Ovary (tissue), 9 donors: Measurements from ENCODE around the gene BACH2. TPM values are rescaled to one million over a fixed set of nuclear protein-coding genes. Genes with fewer than 3 reads are reported as not detected.

Source experiments
- DNase-seq, 5 donors: peaks; one replicate each; pipeline ENCODE4 v3.0.0-alpha.2; 2019 to 2020
- H3K27ac ChIP-seq, 2 donors: fragments of 200-600 bp; one replicate each; pipeline versions ENCODE4 v1.5.1 to v1.8.0; 2019 to 2022
- H3K27me3 ChIP-seq: fragments of 200-600 bp; one replicate; pipeline ENCODE4 v1.8.0; 2022
- H3K36me3 ChIP-seq: fragments of 200-600 bp; sonication (generic); one replicate; pipeline ENCODE4 v1.5.1; 2019
- H3K4me1 ChIP-seq: one replicate; pipeline ENCODE4 v1.8.1; 2013; ENCODE audit warnings: mild to moderate bottlenecking, moderate library complexity; ENCODE audit not compliant: insufficient read depth
- H3K4me3 ChIP-seq: fragments of 200-600 bp; sonication (generic); one replicate; pipeline ENCODE4 v1.5.1; 2017
- H3K9me3 ChIP-seq, 2 donors: fragments of 200-600 bp in 1 of 2; sonication (generic) in 1 of 2; one replicate each; pipeline versions ENCODE4 v1.5.1 to v1.8.1; 2013 to 2019; ENCODE audit warnings: mild to moderate bottlenecking in 1 of 2, moderate library complexity in 1 of 2
- CTCF ChIP-seq, 3 donors: fragments of 450-650 bp in 2 of 3; fragments of 200-600 bp in 1 of 3; IDR thresholded peaks; one replicate each; pipeline versions ENCODE4 v1.5.1 to v1.8.0; 2016 to 2022; ENCODE audit warnings: antibody characterized with exemption in 3 of 3, mild to moderate bottlenecking in 1 of 3
- EP300 ChIP-seq: sonication (generic); formaldehyde crosslinking; IDR thresholded peaks from one replicate; pipeline ENCODE4 v1.6.1; 2017; ENCODE audit warnings: antibody characterized with exemption
- POLR2A ChIP-seq: fragments of 450-650 bp; IDR thresholded peaks from one replicate; pipeline ENCODE4 v1.6.1; 2017; ENCODE audit warnings: antibody characterized with exemption, mild to moderate bottlenecking, moderate library complexity
- WGBS, 3 donors: extraction: QIAGEN DNeasy Blood & Tissue Kit in 1 of 3; methylation state at CpG; one replicate each; pipeline versions ENCODE4 v1.1.5 to v1.1.7; 2013 to 2017; 5-methylcytosine and 5-hydroxymethylcytosine counted together
- intact Hi-C, 4 donors: fragments of 100-400 bp; cut with DNase I; formaldehyde crosslinking; loops; one replicate each; pipeline versions ENCODE4 v1.11.0 to v1.15.1; 2022 to 2023
- polyA plus RNA-seq, 2 donors: library from polyadenylated mRNA; stranded (reverse); fragments of 200-250 nt in 1 of 2; fragments of 350-450 nt in 1 of 2; fragmentation: Illumina TruSeq in 1 of 2; extraction: RNeasy Lipid Tissue Mini Kit (QIAGEN cat#74804) in 1 of 2; gene quantifications; one replicate each; pipeline ENCODE4 v1.2.3, GENCODE V29; 2013 to 2014
- total RNA-seq, 7 donors: library from RNA; depleted of rRNA in 2 of 7; stranded (reverse); fragments of >200 nt in 2 of 7; fragmentation: NEBNext Ultra II Directional in 3 of 7; extraction: Animal tissue kit (Norgen Biotek cat#: 25700) in 3 of 7; gene quantifications; one replicate each; pipeline versions ENCODE4 v1.1.0 to v1.2.4, GENCODE V29; 2016 to 2023
- donor health status: DM: no; HTN: no; CAD: no; lungs with moderate emphysema.
- donor health status: DM: no; HTN: no; CAD: no.
- donor health status: Bipolar disorder and iron deficiency.
- donor health status: DM: yes; HTN: yes; CAD: no.
- donor health status: DM: no; HTN: no; CAD: no.
- donor health status: DM: yes; HTN: yes; CAD: no.

The BACH2 gene
- total and polyA plus RNA-seq, 9 donors: 2.6 to 19.2 (median 10.5) TPM

- intact Hi-C loops: no loop called here
- no peak for DNase-seq
- Histone ChIP-seq H3K9me3 (no peaks in the 10 kb centered on the region), H3K27ac (no peak overlapping the region), H3K4me1 (no peaks in the 10 kb centered on the region), H3K4me3 (no peak overlapping the region), H3K36me3 (no peaks in the 10 kb centered on the region), H3K27me3 (no peaks in the 10 kb centered on the region)
- no peak for TF ChIP-seq CTCF (IDR thresholded peaks at IDR 0.05)
- TF ChIP-seq EP300: no peak
- no peak for TF ChIP-seq POLR2A
These were observed 316.3 kb downstream of the BACH2 start for GRCh38 chr6:89980353-89980752.

- no peak for DNase-seq
- Histone ChIP-seq H3K36me3 (no peaks in the 10 kb centered on the region), H3K4me1 (no peaks in the 10 kb centered on the region), H3K27ac (no peak overlapping the region), H3K27me3 (no peaks in the 10 kb centered on the region), H3K4me3 (no peak overlapping the region), H3K9me3 (no peaks in the 10 kb centered on the region)
- TF ChIP-seq CTCF (IDR thresholded peaks at IDR 0.05) (no peak), POLR2A (no peak), EP300 (no peak)
- intact Hi-C loops: loop anchor here in 1 of 4 donors (10.0 kb wide), 1 partner anchor 415 kb away; no protein-coding TSS in a partner anchor
- WGBS, 3 donors: 95 to 96% (median 95%) methylated on average over 6 of the region's 6 CpGs
These were observed 317.0 kb downstream of the BACH2 start for GRCh38 chr6:89979481-89980119.

- intact Hi-C loops: loop anchor here in 1 of 4 donors (10.0 kb wide), 1 partner anchor 416 kb away; no protein-coding TSS in a partner anchor
- TF ChIP-seq EP300 (no peak), CTCF (IDR thresholded peaks at IDR 0.05) (no peak)
- no peaks in the 10 kb centered on the region for H3K27me3 ChIP-seq
- DNase-seq: no peak
- no peak overlapping the region for H3K4me3 ChIP-seq
- no peak overlapping the region for H3K27ac ChIP-seq
- H3K9me3 ChIP-seq: no peaks in the 10 kb centered on the region
- 63 to 77% (median 70%) methylated on average over 5 of the region's 5 CpGs for WGBS, 3 donors
- no peaks in the 10 kb centered on the region for H3K4me1 ChIP-seq
- no peaks in the 10 kb centered on the region for H3K36me3 ChIP-seq
These were observed 317.9 kb downstream of the BACH2 start for GRCh38 chr6:89978749-89979145.

- H3K4me3 ChIP-seq: no peak overlapping the region
- H3K27me3 ChIP-seq: no peaks in the 10 kb centered on the region
- no peak overlapping the region for H3K27ac ChIP-seq
- 24 to 29% (median 25%) methylated on average over 8 of the region's 8 CpGs for WGBS, 3 donors
- intact Hi-C loops: loop anchor here in 1 of 4 donors (10.0 kb wide), 1 partner anchor 417 kb away; no protein-coding TSS in a partner anchor
- H3K4me1 ChIP-seq: no peaks in the 10 kb centered on the region
- no peaks in the 10 kb centered on the region for H3K9me3 ChIP-seq
- DNase-seq: no peak
- TF ChIP-seq POLR2A (no peak), EP300 (no peak), CTCF (IDR thresholded peaks at IDR 0.05) (no peak)
- H3K36me3 ChIP-seq: no peaks in the 10 kb centered on the region
These were observed 318.6 kb downstream of the BACH2 start for GRCh38 chr6:89977808-89978748.
